ENCODE results near the gene PRKAR1B.

DNA sequence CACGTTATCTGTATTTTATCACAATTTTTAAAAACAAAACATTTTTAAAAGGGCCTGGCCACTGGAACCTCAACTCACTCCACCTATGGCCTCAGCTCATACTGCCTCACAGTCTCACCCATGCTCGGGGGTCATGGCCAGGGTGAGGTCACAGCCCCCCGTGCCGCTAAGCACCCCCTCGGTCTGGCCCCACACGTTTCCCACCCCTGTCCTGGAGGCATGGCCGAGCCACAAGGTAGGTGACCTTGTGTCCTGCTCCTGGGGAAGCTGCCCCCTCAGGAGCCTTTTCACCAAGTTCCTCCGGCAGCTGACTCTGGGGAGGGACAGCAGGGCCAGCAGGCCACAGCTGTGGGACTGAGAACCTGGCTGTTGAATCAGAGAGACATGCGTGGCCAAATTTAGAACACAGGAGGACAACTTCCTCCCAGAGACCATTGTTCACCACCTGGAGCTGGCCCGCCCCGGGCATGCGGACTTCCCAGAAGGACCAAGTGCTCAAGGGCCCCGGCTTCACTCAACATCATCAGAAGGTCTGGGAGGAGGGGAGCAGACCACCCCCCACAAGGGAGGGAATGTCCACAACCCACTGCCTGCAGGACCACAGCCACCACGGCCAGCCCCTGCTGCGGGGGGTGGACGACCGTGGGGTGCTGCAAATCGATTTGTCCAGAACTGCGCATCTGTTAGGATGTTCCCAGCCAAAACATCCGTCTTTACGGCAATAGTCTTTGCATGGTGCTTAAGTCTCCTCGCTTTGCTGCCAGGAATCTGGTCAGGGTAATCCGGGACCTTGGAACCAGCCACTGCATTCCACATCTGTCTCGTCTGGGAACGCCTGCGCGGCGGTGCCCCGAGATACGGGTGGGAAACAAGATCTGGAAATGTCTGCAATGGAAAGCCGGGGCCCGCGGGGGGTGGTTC, 158.8 kb downstream of the PRKAR1B start:
- no peak for TF ChIP-seq POLR2A (IDR thresholded peaks at IDR 0.05)
- TF ChIP-seq, protein P1, sequence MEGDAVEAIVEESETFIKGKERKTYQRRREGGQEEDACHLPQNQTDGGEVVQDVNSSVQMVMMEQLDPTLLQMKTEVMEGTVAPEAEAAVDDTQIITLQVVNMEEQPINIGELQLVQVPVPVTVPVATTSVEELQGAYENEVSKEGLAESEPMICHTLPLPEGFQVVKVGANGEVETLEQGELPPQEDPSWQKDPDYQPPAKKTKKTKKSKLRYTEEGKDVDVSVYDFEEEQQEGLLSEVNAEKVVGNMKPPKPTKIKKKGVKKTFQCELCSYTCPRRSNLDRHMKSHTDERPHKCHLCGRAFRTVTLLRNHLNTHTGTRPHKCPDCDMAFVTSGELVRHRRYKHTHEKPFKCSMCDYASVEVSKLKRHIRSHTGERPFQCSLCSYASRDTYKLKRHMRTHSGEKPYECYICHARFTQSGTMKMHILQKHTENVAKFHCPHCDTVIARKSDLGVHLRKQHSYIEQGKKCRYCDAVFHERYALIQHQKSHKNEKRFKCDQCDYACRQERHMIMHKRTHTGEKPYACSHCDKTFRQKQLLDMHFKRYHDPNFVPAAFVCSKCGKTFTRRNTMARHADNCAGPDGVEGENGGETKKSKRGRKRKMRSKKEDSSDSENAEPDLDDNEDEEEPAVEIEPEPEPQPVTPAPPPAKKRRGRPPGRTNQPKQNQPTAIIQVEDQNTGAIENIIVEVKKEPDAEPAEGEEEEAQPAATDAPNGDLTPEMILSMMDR (IDR thresholded peaks at IDR 0.05) = no peak
